ENCODE data around the gene STXBP4. TPM values are rescaled to one million over a fixed set of nuclear protein-coding genes. Genes with fewer than 3 reads are reported as not detected.

The STXBP4 gene
- total and polyA plus RNA-seq, 2 donors (not counting 3 experiments of a cell fraction or from before 2014, with no cell fraction given) = 1.9 to 12.9 TPM

DNA sequence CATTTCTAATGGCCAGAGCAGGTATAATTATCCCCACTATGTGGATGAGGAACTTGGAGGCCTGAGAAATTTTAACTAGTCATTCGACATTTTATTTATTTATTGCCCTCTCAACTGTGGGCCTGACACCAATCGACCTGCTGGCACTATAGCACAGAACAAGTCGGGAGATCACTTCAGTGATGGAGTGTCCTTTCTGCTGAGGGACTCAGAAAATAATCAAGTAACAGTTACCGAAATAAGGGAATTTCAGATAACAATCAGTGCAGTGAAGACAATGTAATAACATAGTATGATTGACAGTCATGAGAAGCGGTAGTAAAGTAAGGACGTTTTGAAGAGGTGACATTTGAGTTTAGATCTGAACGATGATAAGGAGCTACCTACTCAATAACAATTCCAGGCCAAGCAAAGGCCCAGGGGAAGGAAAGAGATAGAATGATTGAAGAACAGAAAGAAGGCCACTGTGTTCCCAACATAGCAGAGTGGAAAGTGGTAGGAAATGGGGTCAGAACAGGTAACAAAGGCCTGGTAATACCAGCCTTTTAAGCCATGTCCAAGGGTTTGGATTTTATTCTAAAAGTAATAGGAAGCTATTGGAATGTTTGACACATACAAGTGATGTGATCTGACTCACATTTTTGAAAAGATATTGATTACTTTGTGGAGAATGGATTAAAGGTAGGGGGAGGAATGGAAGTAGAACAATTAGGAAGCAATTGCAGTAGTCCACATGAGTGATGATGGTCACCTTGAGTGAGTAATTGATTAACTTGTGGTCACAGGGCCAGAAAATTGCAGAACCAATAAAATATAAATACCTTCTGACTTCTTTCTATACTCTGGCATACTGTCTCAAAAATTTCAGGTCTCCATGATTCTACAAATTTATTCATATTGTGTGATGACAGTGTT, 1.4 kb downstream of the STXBP4 start:
- Histone ChIP-seq H3K79me2 (ENCODE audit: control insufficient read depth, insufficient read depth, low read length) (peaks cover 34% of the 10 kb centered on the region), H2AFZ (ENCODE audit: low read depth, low read length) (peak overlapping the region; percentile 82), H3K36me3 (ENCODE audit: control insufficient read depth in 2 of 2, extremely low read depth in 1 of 2, insufficient read depth in 2 of 2, low read length in 2 of 2) (no peaks in the 10 kb centered on the region), H3K9me3 (replicated peaks; ENCODE audit: control insufficient read depth, insufficient read depth, low read length) (no peaks in the 10 kb centered on the region), H4K20me1 (replicated peaks; ENCODE audit: control insufficient read depth, extremely low read depth, insufficient read depth, low read length) (no peaks in the 10 kb centered on the region), H3K4me1 (ENCODE audit: control insufficient read depth, extremely low read depth, insufficient read depth, low read length) (peaks cover 19% of the 10 kb centered on the region), H3K27me3 (ENCODE audit: control insufficient read depth in 2 of 2, insufficient read depth in 2 of 2, low read length in 2 of 2) (no peaks in the 10 kb centered on the region), H3K9me1 (replicated peaks; ENCODE audit: control insufficient read depth, extremely low read depth, insufficient read depth, low read length) (no peaks in the 10 kb centered on the region), H3K4me3 (replicated peaks in 1 of 3; ENCODE audit: insufficient read depth in 1 of 3, low read depth in 1 of 3, low read length in 3 of 3) (peak overlapping the region in 2 of 3 experiments; percentile 80 to 94), H3K9ac (replicated peaks; ENCODE audit: extremely low read depth, insufficient read depth, low read length) (peak overlapping the region; percentile 74), H3K4me2 (ENCODE audit: insufficient read depth, low read length) (peak overlapping the region; percentile 83), H3K27ac (ENCODE audit: insufficient read depth, low read depth, low read length) (peak overlapping the region; percentile 52)
- no TSS peak for BruUV-seq (replicated peaks)
- intact Hi-C loops (cut with micrococcal nuclease) = no loop called here
- no peak for TF ChIP-seq MYC (IDR thresholded peaks at IDR 0.05; ENCODE audit: low read depth, low read length)
- no peak for TF ChIP-seq POLR2A (IDR thresholded peaks at IDR 0.05; ENCODE audit: low read depth, low read length)
- TF ChIP-seq EZH2 (IDR thresholded peaks at IDR 0.05; ENCODE audit: borderline replicate concordance, low read depth, low read length, severe bottlenecking) = no peak
- TF ChIP-seq FOS (IDR thresholded peaks at IDR 0.05; ENCODE audit: borderline replicate concordance, insufficient read depth, low read length) = no peak
- TF ChIP-seq, protein P1, sequence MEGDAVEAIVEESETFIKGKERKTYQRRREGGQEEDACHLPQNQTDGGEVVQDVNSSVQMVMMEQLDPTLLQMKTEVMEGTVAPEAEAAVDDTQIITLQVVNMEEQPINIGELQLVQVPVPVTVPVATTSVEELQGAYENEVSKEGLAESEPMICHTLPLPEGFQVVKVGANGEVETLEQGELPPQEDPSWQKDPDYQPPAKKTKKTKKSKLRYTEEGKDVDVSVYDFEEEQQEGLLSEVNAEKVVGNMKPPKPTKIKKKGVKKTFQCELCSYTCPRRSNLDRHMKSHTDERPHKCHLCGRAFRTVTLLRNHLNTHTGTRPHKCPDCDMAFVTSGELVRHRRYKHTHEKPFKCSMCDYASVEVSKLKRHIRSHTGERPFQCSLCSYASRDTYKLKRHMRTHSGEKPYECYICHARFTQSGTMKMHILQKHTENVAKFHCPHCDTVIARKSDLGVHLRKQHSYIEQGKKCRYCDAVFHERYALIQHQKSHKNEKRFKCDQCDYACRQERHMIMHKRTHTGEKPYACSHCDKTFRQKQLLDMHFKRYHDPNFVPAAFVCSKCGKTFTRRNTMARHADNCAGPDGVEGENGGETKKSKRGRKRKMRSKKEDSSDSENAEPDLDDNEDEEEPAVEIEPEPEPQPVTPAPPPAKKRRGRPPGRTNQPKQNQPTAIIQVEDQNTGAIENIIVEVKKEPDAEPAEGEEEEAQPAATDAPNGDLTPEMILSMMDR (IDR thresholded peaks at IDR 0.05; ENCODE audit: extremely low read depth in 1 of 2, insufficient read depth in 1 of 2, low read depth in 1 of 2, low read length in 2 of 2) = no peak
- TF ChIP-seq GATA2 (IDR thresholded peaks at IDR 0.05; ENCODE audit: insufficient read depth, insufficient read length, low read depth, low read length) = peak; percentile 48
- ChIA-PET POLR2A (no interaction called here), CTCF (interaction anchor here (0.9 to 2.0 kb wide), 5 partner anchors 8 to 564 kb away, joined by 3 to 8 read pairs (median 5); no protein-coding TSS in a partner anchor)
- FAIRE-seq (no peak), DNase-seq (ENCODE audit: low read depth, low spot score) (peak; percentile 4)
- dilution Hi-C loops (cut with MboI; ENCODE audit: extremely low pct_ligation_motif_present, low sequenced_read_pairs) = no loop called here
